ENCODE measurements around the gene ZNF593OS. TPM values are rescaled to one million over a fixed set of nuclear protein-coding genes. Genes with fewer than 3 reads are reported as not detected.
A peak's percentile ranks its signal among the peaks of the same experiment; 100 is the strongest.

ZNF593OS gene
- total RNA-seq, 4 donors from 2014 or later: not detected

DNA sequence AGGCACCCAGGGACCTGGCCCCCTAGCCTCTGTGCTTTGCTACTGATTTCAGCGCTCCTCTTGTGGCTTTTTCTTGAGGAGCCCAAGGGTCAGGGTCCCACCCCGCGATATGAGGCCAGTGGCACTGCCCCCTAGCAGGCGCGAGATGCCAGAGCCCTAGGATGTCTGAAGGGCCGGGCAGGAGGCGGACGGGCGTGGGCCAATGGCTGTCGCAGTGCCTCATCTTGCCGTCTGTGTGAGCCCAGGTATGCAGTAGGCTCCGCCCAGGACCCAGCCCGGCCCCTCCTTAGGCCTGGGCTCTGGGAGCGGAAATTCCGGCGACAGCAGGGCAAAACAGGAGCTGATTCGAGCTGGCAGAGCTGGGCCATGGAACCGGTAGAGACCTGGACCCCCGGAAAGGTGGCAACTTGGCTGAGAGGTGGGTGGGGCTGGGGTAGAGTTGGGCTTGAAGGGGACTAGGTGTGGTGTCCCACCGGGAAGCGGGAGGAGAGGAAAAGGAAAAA is 5.6 kb upstream of the ZNF593OS start, which contains the start of gene CNKSR1:
Gene CNKSR1 (plus strand): TSS at position 310 of the 503 bp plus-strand sequence. CDS start 57 bp downstream, at position 367.
- H3K4me1 ChIP-seq: no peaks in the 10 kb centered on the region
- no peaks in the 10 kb centered on the region for H3K27me3 ChIP-seq
- 42 to 49% methylated on average over 15 to 21 of the region's 21 CpGs for WGBS, 2 donors
- H3K4me3 ChIP-seq: peak within 1 kb of the TSS in 1 of 4 donors; percentile 15
- H3K9me3 ChIP-seq: no peaks in the 10 kb centered on the region
- TF ChIP-seq, protein P1, sequence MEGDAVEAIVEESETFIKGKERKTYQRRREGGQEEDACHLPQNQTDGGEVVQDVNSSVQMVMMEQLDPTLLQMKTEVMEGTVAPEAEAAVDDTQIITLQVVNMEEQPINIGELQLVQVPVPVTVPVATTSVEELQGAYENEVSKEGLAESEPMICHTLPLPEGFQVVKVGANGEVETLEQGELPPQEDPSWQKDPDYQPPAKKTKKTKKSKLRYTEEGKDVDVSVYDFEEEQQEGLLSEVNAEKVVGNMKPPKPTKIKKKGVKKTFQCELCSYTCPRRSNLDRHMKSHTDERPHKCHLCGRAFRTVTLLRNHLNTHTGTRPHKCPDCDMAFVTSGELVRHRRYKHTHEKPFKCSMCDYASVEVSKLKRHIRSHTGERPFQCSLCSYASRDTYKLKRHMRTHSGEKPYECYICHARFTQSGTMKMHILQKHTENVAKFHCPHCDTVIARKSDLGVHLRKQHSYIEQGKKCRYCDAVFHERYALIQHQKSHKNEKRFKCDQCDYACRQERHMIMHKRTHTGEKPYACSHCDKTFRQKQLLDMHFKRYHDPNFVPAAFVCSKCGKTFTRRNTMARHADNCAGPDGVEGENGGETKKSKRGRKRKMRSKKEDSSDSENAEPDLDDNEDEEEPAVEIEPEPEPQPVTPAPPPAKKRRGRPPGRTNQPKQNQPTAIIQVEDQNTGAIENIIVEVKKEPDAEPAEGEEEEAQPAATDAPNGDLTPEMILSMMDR (IDR thresholded peaks at IDR 0.05): no peak
- TF ChIP-seq POLR2A (IDR thresholded peaks at IDR 0.05): no peak
- TF ChIP-seq EP300 (IDR thresholded peaks at IDR 0.05): no peak
- no peak for DNase-seq (ENCODE audit: low spot score in 2 of 2)
- peak within 1 kb of the TSS in 1 of 4 donors; percentile 45 for H3K27ac ChIP-seq
- peaks cover 0 to 13% (median 0%) of the 10 kb centered on the region in 3 donors for H3K36me3 ChIP-seq

DNA sequence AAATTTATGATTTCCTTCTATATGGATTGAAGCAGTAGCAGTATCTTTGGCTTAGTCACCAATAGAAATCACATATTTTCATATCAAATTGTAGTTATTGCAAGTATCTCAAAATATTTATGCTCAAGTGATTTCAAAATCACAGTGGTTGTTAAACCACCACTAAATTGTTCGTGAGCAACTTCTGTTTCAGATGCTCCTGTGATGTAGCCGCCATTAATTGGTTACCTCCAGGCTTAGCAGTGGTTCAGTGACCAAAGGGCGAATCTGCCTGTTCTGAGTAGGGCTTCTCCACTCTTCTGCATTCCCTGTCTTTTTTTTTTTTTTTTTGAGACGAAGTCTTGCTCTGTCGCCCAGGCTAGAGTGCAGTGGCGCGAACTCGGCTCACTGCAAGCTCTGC is 3.7 kb upstream of the ZNF593OS start:
- Histone ChIP-seq H3K4me1 (peaks cover 0 to 9% (median 6%) of the 10 kb centered on the region in 4 donors), H3K27ac (no peak overlapping the region), H3K36me3 (peaks cover 0 to 19% (median 0%) of the 10 kb centered on the region in 3 donors), H3K4me3 (no peak overlapping the region), H3K9me3 (no peaks in the 10 kb centered on the region), H3K27me3 (no peaks in the 10 kb centered on the region)
- 90 to 93% methylated on average over 8 of the region's 8 CpGs for WGBS, 2 donors
- no peak for TF ChIP-seq POLR2A (IDR thresholded peaks at IDR 0.05)
- no peak for DNase-seq (ENCODE audit: low spot score in 2 of 2)

GRCh38 chr1:26170472-26170821 is 1.2 kb downstream of the ZNF593OS start:
- DNase-seq (ENCODE audit: low spot score in 2 of 2): no peak
- H3K4me3 ChIP-seq: peak overlapping the region; percentile 84 to 96 (median 87)
- 73 to 76% methylated on average over 9 of the region's 9 CpGs for WGBS, 2 donors
- TF ChIP-seq EP300 (IDR thresholded peaks at IDR 0.05): no peak
- TF ChIP-seq, protein P1 (IDR thresholded peaks at IDR 0.05): no peak
- no peak for TF ChIP-seq POLR2A (IDR thresholded peaks at IDR 0.05)
- H3K27ac ChIP-seq: peak overlapping the region in 3 of 4 donors; percentile 84 to 86 (median 86)
- peaks cover 0 to 22% (median 7%) of the 10 kb centered on the region in 4 donors for H3K4me1 ChIP-seq
- H3K9me3 ChIP-seq: no peaks in the 10 kb centered on the region
- H3K36me3 ChIP-seq: peaks cover 0 to 18% (median 0%) of the 10 kb centered on the region in 3 donors
- H3K27me3 ChIP-seq: no peaks in the 10 kb centered on the region

DNA sequence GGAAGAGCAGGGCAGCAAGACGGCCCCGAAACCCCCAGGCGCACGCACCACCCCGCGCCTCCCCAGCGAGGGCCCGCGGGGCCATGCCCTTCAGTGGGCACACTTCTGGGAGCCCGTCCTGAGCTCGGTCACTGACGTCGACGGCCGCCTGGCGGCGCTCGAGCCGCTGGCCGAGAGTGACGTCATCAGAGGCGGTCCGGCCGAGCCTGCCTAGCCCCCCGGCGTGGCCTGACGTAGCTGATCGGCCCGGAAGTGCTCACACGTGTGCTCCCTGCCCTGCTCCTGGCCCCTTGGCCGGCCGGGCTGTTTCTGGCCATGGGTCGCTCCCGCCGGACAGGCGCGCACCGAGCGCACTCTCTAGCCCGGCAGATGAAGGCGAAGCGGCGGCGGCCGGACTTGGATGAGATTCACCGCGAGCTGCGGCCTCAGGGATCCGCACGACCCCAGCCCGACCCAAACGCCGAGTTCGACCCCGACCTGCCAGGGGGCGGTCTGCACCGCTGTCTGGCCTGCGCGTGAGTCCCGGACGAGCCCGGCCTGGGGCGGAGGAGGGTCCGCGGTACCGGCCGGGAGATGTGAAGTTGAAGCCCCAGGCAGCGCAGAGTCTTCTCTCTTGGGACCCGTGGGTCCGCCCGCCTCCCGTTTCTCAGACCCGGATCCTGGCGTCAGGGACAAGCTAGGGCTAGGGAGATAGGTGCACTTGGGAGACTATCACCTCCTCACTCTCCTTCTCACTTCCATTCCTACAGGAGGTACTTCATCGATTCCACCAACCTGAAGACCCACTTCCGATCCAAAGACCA is 1.8 kb downstream of the ZNF593OS start, which contains the start of gene ZNF593:
Gene ZNF593 (plus strand): TSS at position 240 of the 803 bp plus-strand sequence. CDS start 76 bp downstream, at position 316.
- H3K4me1 ChIP-seq: peaks cover 0 to 22% (median 7%) of the 10 kb centered on the region in 4 donors
- WGBS, 2 donors: 2 to 4% methylated on average over 18 to 52 of the region's 76 CpGs
- H3K9me3 ChIP-seq: no peaks in the 10 kb centered on the region
- peaks cover 0 to 18% (median 0%) of the 10 kb centered on the region in 3 donors for H3K36me3 ChIP-seq
- peak within 1 kb of the TSS; percentile 69 to 86 (median 85) for H3K27ac ChIP-seq
- TF ChIP-seq EP300 (IDR thresholded peaks at IDR 0.05): peak; percentile 67 to 78
- TF ChIP-seq, protein P1 (IDR thresholded peaks at IDR 0.05): peak; percentile 93 to 98 (median 98)
- TF ChIP-seq POLR2A (IDR thresholded peaks at IDR 0.05): peak; percentile 49 to 57
- H3K27me3 ChIP-seq: no peaks in the 10 kb centered on the region
- H3K4me3 ChIP-seq: peak within 1 kb of the TSS; percentile 84 to 96 (median 87)
- peak; percentile 80 to 81 for DNase-seq (ENCODE audit: low spot score in 2 of 2)

GRCh38 chr1:26169198-26169554 is 2.5 kb downstream of the ZNF593OS start:
- Histone ChIP-seq H3K4me1 (peaks cover 0 to 28% (median 7%) of the 10 kb centered on the region in 4 donors), H3K9me3 (no peaks in the 10 kb centered on the region), H3K27me3 (no peaks in the 10 kb centered on the region), H3K4me3 (peak overlapping the region in 3 of 4 donors; percentile 84 to 89 (median 85)), H3K36me3 (peaks cover 0 to 18% (median 0%) of the 10 kb centered on the region in 3 donors), H3K27ac (peak overlapping the region; percentile 69 to 86 (median 85))
- WGBS, 2 donors: 53 to 56% methylated on average over 4 of the region's 4 CpGs
- DNase-seq (ENCODE audit: low spot score in 2 of 2): no peak
- TF ChIP-seq EP300 (IDR thresholded peaks at IDR 0.05) (no peak), POLR2A (IDR thresholded peaks at IDR 0.05) (no peak)
- TF ChIP-seq, protein P1 (IDR thresholded peaks at IDR 0.05): no peak

Measured in tibial nerve (tissue), 4 donors.